Large intestine (tissue), 3 donors: ENCODE results near the gene SLC16A12. TPM values are rescaled to one million over a fixed set of nuclear protein-coding genes. Genes with fewer than 3 reads are reported as not detected.
"Not testable (repeated sequence)": the region's sequence is repeated elsewhere in the genome, so short reads cannot be mapped to it uniquely, and the experiment has no call there.

Experiments
- DNase-seq, 2 donors: peaks; one replicate each; pipeline versions ENCODE4 v3.0.0 to v3.0.0-alpha.2; 2013
- H3K27ac ChIP-seq: one replicate; pipeline ENCODE4 v1.5.1; 2013; ENCODE audit warnings: low read length
- H3K27me3 ChIP-seq: 2 replicates; pipeline ENCODE4 v1.6.1; 2013; ENCODE audit warnings: low read length; ENCODE audit not compliant: control insufficient read depth, insufficient read depth
- H3K36me3 ChIP-seq: 2 replicates; pipeline ENCODE4 v1.6.1; 2013; ENCODE audit warnings: low read length; ENCODE audit not compliant: control insufficient read depth, insufficient read depth
- H3K4me1 ChIP-seq: one replicate; pipeline ENCODE4 v1.6.1; 2013; ENCODE audit warnings: low read length; ENCODE audit not compliant: control insufficient read depth, insufficient read depth
- H3K4me3 ChIP-seq: one replicate; pipeline ENCODE4 v1.5.1; 2013; ENCODE audit warnings: low read length
- H3K9me3 ChIP-seq: one replicate; pipeline ENCODE4 v1.6.1; 2013; ENCODE audit warnings: mild to moderate bottlenecking, low read depth, low read length, moderate library complexity; ENCODE audit not compliant: control insufficient read depth
- WGBS: methylation state at CpG from one replicate; pipeline ENCODE4 v1.1.5; 2013; ENCODE audit warnings: low lambda C conversion rate; ENCODE audit not compliant: insufficient coverage; 5-methylcytosine and 5-hydroxymethylcytosine counted together
- polyA plus RNA-seq: library from polyadenylated mRNA; unstranded; fragments of 120-200 nt; gene quantifications from one replicate; pipeline ENCODE4 v1.2.1, GENCODE V29; 2013

Gene SLC16A12
- polyA plus RNA-seq, 1 donor, result 1.1 TPM

DNA sequence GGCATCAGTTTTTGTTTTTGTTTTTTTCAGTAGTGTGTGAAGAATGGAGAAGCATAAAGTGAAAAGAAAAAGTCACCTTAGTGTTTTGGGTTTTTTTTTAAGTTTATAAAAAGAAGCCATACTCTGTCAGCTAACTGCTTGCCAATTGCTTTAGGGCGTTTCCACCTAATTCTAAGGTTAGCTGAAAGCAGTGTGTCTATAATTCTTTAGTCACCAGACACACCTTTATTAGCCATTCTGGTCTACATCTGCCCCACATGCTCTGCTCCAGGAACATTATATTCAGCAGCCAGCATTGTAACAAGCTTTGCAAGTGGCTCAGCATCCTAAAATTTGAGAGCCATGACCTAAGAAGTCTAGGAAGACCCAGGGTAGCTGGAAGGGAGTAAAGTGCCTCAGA, 14.1 kb upstream of the SLC16A12 start:
- Histone ChIP-seq H3K27ac (no peak overlapping the region), H3K4me1 (no peaks in the 10 kb centered on the region), H3K9me3 (no peaks in the 10 kb centered on the region), H3K4me3 (no peak overlapping the region), H3K27me3 (no peaks in the 10 kb centered on the region), H3K36me3 (no peaks in the 10 kb centered on the region)
- DNase-seq, result no peak
- WGBS, result no CpG with 5 or more reads among the region's 1 CpG

GRCh38 chr10:89548673-89549072, 13.3 kb upstream of the SLC16A12 start:
- no peak overlapping the region for H3K27ac ChIP-seq
- no peak overlapping the region for H3K4me3 ChIP-seq
- no peaks in the 10 kb centered on the region for H3K36me3 ChIP-seq
- H3K9me3 ChIP-seq, result no peaks in the 10 kb centered on the region
- H3K4me1 ChIP-seq, result no peaks in the 10 kb centered on the region
- 71% methylated on average over 1 of the region's 6 CpGs for WGBS
- no peak for DNase-seq
- H3K27me3 ChIP-seq, result no peaks in the 10 kb centered on the region

- Histone ChIP-seq H3K9me3 (no peaks in the 10 kb centered on the region), H3K4me1 (no peaks in the 10 kb centered on the region), H3K27me3 (no peaks in the 10 kb centered on the region), H3K36me3 (no peaks in the 10 kb centered on the region), H3K27ac (no peak overlapping the region), H3K4me3 (no peak overlapping the region)
- DNase-seq, result no peak
- no CpG with 5 or more reads among the region's 2 CpGs for WGBS
Observed at GRCh38 chr10:89547853-89548513, 12.6 kb upstream of the SLC16A12 start.

DNA sequence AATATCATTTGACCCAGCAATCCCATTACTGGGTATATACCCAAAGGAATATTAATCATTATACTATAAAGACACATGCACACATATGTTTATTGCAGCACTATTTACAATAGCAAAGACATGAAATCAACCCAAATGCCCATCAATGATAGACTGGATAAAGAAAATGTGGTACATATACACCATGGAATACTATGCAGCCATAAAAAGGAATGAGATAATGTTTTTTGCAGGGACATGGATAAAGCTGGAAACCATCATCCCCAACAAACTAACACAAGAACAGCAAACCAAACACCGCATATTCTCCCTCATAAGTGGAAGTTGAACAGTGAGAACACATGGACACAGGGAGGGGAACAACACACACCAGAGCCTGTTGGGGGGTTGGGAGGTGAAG, 11.3 kb upstream of the SLC16A12 start:
- no CpG with 5 or more reads among the region's 1 CpG for WGBS

GRCh38 chr10:89543841-89544240, 8.4 kb upstream of the SLC16A12 start:
- 80% methylated on average over 1 of the region's 3 CpGs for WGBS
- Histone ChIP-seq H3K27me3 (peaks cover 2% of the 10 kb centered on the region), H3K27ac (no peak overlapping the region), H3K36me3 (no peaks in the 10 kb centered on the region), H3K4me1 (no peaks in the 10 kb centered on the region), H3K9me3 (no peaks in the 10 kb centered on the region), H3K4me3 (no peak overlapping the region)
- no peak for DNase-seq

More for the DNA sequence above, 11.3 kb upstream of the SLC16A12 start:
- not testable (repeated sequence) for DNase-seq, H3K27ac ChIP-seq, H3K4me3 ChIP-seq, H3K27me3 ChIP-seq, H3K4me1 ChIP-seq, H3K36me3 ChIP-seq, H3K9me3 ChIP-seq

GRCh38 chr10:89540420-89540949, 5.1 kb upstream of the SLC16A12 start:
- no peaks in the 10 kb centered on the region for H3K9me3 ChIP-seq
- DNase-seq, result no peak
- whole genome bisulfite sequencing, result 84% methylated on average over 2 of the region's 4 CpGs
- peaks cover 3% of the 10 kb centered on the region for H3K4me1 ChIP-seq
- H3K27me3 ChIP-seq, result peaks cover 30% of the 10 kb centered on the region
- no peak overlapping the region for H3K4me3 ChIP-seq
- no peaks in the 10 kb centered on the region for H3K36me3 ChIP-seq
- no peak overlapping the region for H3K27ac ChIP-seq

GRCh38 chr10:89537364-89537763, 2.0 kb upstream of the SLC16A12 start:
- no peak overlapping the region for H3K27ac ChIP-seq
- H3K27me3 ChIP-seq, result peaks cover 55% of the 10 kb centered on the region
- H3K9me3 ChIP-seq, result no peaks in the 10 kb centered on the region
- no CpG with 5 or more reads among the region's 1 CpG for WGBS
- peaks cover 7% of the 10 kb centered on the region for H3K4me1 ChIP-seq
- no peak overlapping the region for H3K4me3 ChIP-seq
- H3K36me3 ChIP-seq, result no peaks in the 10 kb centered on the region
- DNase-seq, result no peak

DNA sequence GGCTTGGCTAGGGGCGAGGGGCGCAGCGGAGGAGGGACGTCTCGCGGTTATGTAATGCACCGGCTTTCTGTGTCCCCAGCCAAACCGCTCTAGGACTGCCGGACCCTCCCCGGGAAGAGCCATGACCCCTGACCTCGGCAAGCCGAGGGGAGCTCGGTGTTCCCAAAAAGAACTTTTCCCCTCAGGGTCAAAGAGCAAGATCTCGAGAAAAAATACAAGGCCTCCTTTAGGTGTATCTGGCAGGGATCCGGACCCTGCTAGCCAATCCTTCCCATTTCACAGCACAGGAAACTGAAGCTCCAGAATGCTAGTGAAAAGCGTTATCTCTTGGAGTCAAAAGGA, 590 bp upstream of the SLC16A12 start:
- Histone ChIP-seq H3K27ac (no peak overlapping the region), H3K9me3 (no peaks in the 10 kb centered on the region), H3K4me3 (peak overlapping the region; percentile 7), H3K4me1 (peaks cover 7% of the 10 kb centered on the region), H3K27me3 (peaks cover 66% of the 10 kb centered on the region), H3K36me3 (no peaks in the 10 kb centered on the region)
- WGBS, result no CpG with 5 or more reads among the region's 16 CpGs
- no peak for DNase-seq

DNA sequence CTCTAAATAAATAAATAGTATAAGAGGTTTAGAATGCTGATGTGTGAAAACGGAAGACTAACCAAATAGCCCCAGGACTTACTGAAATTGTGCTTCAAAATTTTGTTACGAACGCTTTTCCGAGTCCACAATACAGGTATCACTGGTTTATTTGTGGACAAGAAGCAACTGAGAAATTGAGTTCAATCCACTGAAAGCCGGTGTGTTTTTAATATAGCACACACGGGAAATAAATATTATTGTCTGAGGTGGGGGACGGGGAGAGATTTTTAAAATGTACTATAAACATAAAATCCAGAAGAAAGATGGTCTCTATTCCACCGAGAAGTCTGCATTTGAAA, 598 bp downstream of the SLC16A12 start:
- Histone ChIP-seq H3K4me1 (peaks cover 7% of the 10 kb centered on the region), H3K9me3 (no peaks in the 10 kb centered on the region), H3K27ac (no peak overlapping the region), H3K4me3 (no peak overlapping the region), H3K36me3 (no peaks in the 10 kb centered on the region), H3K27me3 (peaks cover 66% of the 10 kb centered on the region)
- 0% methylated on average over 3 of the region's 8 CpGs for WGBS
- DNase-seq, result no peak

DNA sequence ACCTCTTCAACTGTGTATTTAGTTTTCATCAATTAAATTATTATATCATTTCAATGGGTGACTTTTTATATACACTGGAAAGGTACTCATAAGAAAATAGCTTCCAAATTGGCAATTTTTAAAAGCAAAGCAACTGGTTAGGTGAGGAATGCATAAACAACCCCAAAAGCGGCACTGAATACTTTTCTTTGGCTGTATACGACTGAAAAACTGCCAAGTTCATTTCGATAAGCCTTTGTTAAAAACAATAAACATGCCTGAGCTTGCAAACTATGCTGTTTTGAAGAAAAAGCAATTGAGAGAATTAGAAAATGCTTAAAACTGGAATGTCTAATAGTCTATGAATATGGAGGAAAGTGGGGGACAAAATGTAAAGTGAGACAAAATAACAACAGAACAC, 2.9 kb downstream of the SLC16A12 start:
- no peak for DNase-seq
- Histone ChIP-seq H3K36me3 (no peaks in the 10 kb centered on the region), H3K9me3 (no peaks in the 10 kb centered on the region), H3K27me3 (peaks cover 55% of the 10 kb centered on the region), H3K27ac (no peak overlapping the region), H3K4me3 (no peak overlapping the region), H3K4me1 (peaks cover 7% of the 10 kb centered on the region)
- 80% methylated on average over 2 of the region's 3 CpGs for WGBS

DNA sequence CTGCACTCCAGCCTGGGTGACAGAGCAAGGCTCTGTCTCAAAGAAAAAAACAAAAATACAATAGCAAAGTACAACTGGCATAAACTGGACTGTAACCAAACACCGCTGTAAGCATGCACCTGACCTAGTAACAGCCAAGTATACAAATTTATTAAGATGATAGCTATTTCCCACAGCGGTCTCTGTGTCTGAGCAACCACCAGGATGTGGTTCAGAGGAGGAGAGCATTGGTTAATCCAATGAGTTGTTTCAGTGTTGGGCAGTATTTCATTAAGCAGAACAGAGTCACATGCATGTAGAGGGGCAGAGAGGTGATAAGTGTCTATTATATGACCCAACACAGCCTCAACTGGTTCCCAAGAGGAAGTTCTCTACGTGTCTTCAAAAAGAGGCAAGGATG, 4.0 kb downstream of the SLC16A12 start:
- Histone ChIP-seq H3K4me1 (peaks cover 12% of the 10 kb centered on the region), H3K27ac (no peak overlapping the region), H3K9me3 (no peaks in the 10 kb centered on the region), H3K4me3 (no peak overlapping the region), H3K36me3 (no peaks in the 10 kb centered on the region), H3K27me3 (peaks cover 44% of the 10 kb centered on the region)
- WGBS, result no CpG with 5 or more reads among the region's 3 CpGs
- DNase-seq, result no peak
